MCF 10A (cell line): ENCODE data around the gene EPHB1. TPM values are rescaled to one million over a fixed set of nuclear protein-coding genes. Genes with fewer than 3 reads are reported as not detected.

ENCODE experiments used
- BruUV-seq: library from RNA; stranded (reverse); fragments of 400-500 nt; replicated peaks from 2 replicates; lab custom pipeline; 2021; lab: Mats Ljungman, UMichigan
- CTCF ChIA-PET: fragments of 300-600 bp; sonication (Branson Sonifier 250); formaldehyde crosslinking; extraction: SDS; loops from one replicate; lab custom pipeline; 2021; ENCODE audit warnings: antibody characterized with exemption, inconsistent platforms; lab: Yijun Ruan, JAX
- POLR2A ChIA-PET: fragments of 300-600, 350-650 bp; sonication (Branson Sonifier 250); formaldehyde crosslinking; extraction: SDS; loops from one replicate; lab custom pipeline; 2020; ENCODE audit warnings: antibody characterized with exemption, inconsistent platforms; lab: Yijun Ruan, JAX
- DNase-seq: peaks from one replicate; pipeline ENCODE4 v3.0.0-alpha.2; 2018; ENCODE audit not compliant: unreplicated experiment
- H3K27ac Mint-ChIP-seq: one replicate; pipeline ENCODE4 v1.8.0; 2022; ENCODE audit warnings: mild to moderate bottlenecking, low read depth, mixed read lengths; ENCODE audit not compliant: unreplicated experiment
- H3K27me3 Mint-ChIP-seq: one replicate; pipeline ENCODE4 v1.8.0; 2022; ENCODE audit warnings: mixed read lengths; ENCODE audit not compliant: insufficient read depth, unreplicated experiment
- H3K36me3 Mint-ChIP-seq: one replicate; pipeline ENCODE4 v1.8.0; 2022; ENCODE audit warnings: mild to moderate bottlenecking, moderate library complexity, mixed read lengths; ENCODE audit not compliant: insufficient read depth, unreplicated experiment
- H3K4me1 Mint-ChIP-seq: one replicate; pipeline ENCODE4 v1.8.0; 2022; ENCODE audit warnings: mixed read lengths; ENCODE audit not compliant: insufficient read depth, unreplicated experiment
- H3K4me3 Mint-ChIP-seq: one replicate; pipeline ENCODE4 v1.8.0; 2022; ENCODE audit warnings: mild to moderate bottlenecking, moderate library complexity, mixed read lengths; ENCODE audit not compliant: unreplicated experiment
- H3K9me3 Mint-ChIP-seq: one replicate; pipeline ENCODE4 v1.8.0; 2022; ENCODE audit warnings: mixed read lengths; ENCODE audit not compliant: unreplicated experiment
- intact Hi-C: fragments of 100-400 bp; cut with micrococcal nuclease; formaldehyde crosslinking; loops from 2 replicates; pipeline ENCODE4 v1.14.1; 2022
- total RNA-seq: library from RNA; stranded (reverse); gene quantifications from 2 replicates; pipeline ENCODE4 v1.2.3, GENCODE V29; 2022
- TF ChIP-seq, protein P1 (sequence below): fragments of 200-600 bp; IDR thresholded peaks from one replicate; pipeline ENCODE4 v1.8.0; 2022; ENCODE audit warnings: antibody characterized with exemption, mild to moderate bottlenecking; ENCODE audit not compliant: unreplicated experiment

Gene EPHB1
- total RNA-seq, 1 experiment from 2014 or later: not detected

DNA sequence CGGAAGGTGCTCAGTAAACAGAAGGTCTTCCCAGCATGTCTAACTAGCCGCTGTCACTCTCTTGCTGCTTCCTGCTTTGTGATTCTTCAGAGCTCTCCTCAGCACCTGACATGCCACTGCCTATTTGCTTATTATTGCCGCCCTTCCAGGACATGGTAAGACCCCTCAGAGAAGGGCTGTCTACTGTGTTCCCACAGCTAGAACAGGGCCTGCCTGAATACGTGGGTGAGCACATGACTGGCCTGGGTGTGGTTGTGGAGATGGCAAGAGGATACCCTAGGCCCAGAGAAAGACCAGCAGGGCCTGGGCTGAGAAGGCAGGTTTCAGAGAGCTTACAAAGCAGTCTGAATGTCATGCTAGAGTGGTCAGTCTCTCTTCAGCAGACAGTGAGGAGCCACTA is 2.4 kb upstream of the EPHB1 start:
- no peaks in the 10 kb centered on the region for H3K36me3 Mint-ChIP-seq
- H3K4me1 Mint-ChIP-seq: peaks cover 5% of the 10 kb centered on the region
- no peak for DNase-seq
- POLR2A ChIA-PET: no interaction called here
- intact Hi-C loops: loop anchor here (10.0 kb wide), 1 partner anchor 1252 kb away; no protein-coding TSS in a partner anchor
- TF ChIP-seq, protein P1, sequence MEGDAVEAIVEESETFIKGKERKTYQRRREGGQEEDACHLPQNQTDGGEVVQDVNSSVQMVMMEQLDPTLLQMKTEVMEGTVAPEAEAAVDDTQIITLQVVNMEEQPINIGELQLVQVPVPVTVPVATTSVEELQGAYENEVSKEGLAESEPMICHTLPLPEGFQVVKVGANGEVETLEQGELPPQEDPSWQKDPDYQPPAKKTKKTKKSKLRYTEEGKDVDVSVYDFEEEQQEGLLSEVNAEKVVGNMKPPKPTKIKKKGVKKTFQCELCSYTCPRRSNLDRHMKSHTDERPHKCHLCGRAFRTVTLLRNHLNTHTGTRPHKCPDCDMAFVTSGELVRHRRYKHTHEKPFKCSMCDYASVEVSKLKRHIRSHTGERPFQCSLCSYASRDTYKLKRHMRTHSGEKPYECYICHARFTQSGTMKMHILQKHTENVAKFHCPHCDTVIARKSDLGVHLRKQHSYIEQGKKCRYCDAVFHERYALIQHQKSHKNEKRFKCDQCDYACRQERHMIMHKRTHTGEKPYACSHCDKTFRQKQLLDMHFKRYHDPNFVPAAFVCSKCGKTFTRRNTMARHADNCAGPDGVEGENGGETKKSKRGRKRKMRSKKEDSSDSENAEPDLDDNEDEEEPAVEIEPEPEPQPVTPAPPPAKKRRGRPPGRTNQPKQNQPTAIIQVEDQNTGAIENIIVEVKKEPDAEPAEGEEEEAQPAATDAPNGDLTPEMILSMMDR: no peak
- CTCF ChIA-PET: interaction anchor here (0.6 to 3.9 kb wide), 10 partner anchors 18 to 1257 kb away, joined by 3 to 17 read pairs (median 3); no protein-coding TSS in a partner anchor
- H3K27me3 Mint-ChIP-seq: peaks cover 58% of the 10 kb centered on the region
- no peak overlapping the region for H3K4me3 Mint-ChIP-seq
- BruUV-seq: no TSS peak
- no peaks in the 10 kb centered on the region for H3K9me3 Mint-ChIP-seq
- no peak overlapping the region for H3K27ac Mint-ChIP-seq

DNA sequence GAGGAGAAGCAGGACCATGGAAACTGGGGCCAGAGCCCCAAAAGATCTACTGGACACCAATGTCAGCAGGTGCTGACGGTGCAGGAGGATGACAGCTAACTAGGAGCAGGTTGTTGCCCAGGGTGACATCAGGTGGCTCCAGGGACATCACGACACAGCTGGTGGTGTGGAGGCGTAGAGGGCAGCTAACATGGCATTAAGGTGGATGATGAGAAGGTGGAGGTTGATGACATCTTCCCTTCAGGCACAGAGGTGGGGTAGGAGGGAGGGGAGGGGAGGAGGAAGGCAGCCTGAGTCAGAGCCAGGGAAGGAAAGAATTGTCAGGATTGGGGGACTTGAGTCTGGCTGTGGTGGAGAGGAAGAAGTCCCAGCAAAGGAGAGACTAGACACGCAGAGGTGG is 1.5 kb upstream of the EPHB1 start:
- BruUV-seq: no TSS peak
- ChIA-PET POLR2A (no interaction called here), CTCF (interaction anchor here (0.6 to 3.9 kb wide), 12 partner anchors 11 to 1251 kb away, joined by 3 to 17 read pairs (median 4); no protein-coding TSS in a partner anchor)
- Mint-ChIP-seq H3K9me3 (no peaks in the 10 kb centered on the region), H3K4me3 (no peak overlapping the region), H3K27me3 (peaks cover 63% of the 10 kb centered on the region), H3K4me1 (peaks cover 5% of the 10 kb centered on the region), H3K36me3 (no peaks in the 10 kb centered on the region), H3K27ac (no peak overlapping the region)
- intact Hi-C loops: loop anchor here (10.0 kb wide), 1 partner anchor 1251 kb away; no protein-coding TSS in a partner anchor
- no peak for DNase-seq
- TF ChIP-seq, protein P1: no peak

DNA sequence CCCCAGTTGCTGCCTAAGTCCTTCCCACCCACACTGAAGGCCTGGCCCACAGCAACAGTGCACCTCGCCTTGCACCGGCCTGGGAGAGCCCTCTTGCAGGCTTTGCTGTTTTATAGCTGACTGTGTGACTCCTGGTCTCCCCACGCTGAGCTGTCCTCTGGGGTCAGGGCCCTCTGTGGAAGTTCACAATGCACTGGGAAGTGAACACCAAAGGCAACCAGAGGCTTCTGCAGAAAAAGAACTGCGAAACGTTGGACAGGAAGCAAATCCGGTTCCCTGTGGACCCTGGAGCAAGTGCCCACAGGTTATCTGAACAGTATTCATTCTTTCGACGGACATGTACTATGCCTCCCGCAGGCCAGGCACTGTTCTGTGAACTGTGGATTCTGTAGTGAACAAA is 737 bp upstream of the EPHB1 start:
- ChIA-PET CTCF (interaction anchor here (0.6 to 3.9 kb wide), 25 partner anchors 9 to 1250 kb away, joined by 3 to 17 read pairs (median 3); no protein-coding TSS in a partner anchor), POLR2A (no interaction called here)
- no peak for DNase-seq
- Mint-ChIP-seq H3K4me3 (peak overlapping the region; percentile 69), H3K36me3 (no peaks in the 10 kb centered on the region), H3K9me3 (no peaks in the 10 kb centered on the region), H3K4me1 (peaks cover 5% of the 10 kb centered on the region), H3K27ac (no peak overlapping the region), H3K27me3 (peaks cover 56% of the 10 kb centered on the region)
- no TSS peak for BruUV-seq
- TF ChIP-seq, protein P1: no peak
- intact Hi-C loops: loop anchor here (2.0 to 10.0 kb wide), 2 partner anchors 710 to 1250 kb away; no protein-coding TSS in a partner anchor

DNA sequence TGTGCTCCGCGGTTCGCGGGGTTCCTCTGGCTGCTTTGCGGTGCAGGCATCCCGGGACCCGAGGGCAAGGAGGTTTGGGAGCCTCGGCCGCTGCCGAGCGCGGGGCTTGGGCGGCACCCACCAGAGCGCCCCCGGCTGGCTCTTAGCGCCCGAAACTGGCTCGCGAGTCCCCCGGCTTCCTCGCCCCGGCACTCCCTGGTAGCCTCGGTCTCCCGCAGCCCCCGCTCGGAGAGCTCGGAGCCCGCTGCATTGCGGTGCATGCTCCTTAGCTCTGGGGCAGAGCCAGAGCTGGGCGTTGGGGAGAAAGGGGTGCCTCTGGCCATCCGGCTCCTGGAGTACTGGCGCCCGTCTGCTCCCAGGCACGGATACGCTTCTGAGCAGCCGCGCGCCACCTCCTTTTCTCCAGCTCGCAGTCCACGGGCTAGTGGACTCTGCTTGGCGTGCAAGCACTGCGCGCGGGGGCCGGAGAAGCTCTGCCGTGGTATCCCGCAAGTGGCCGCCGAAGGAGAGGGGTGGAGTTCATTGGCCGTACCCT is 753 bp downstream of the EPHB1 start:
- Mint-ChIP-seq H3K27ac (no peak overlapping the region), H3K27me3 (peaks cover 45% of the 10 kb centered on the region), H3K4me3 (peak overlapping the region; percentile 69), H3K36me3 (no peaks in the 10 kb centered on the region), H3K4me1 (peaks cover 5% of the 10 kb centered on the region), H3K9me3 (no peaks in the 10 kb centered on the region)
- no peak for DNase-seq
- BruUV-seq: no TSS peak
- intact Hi-C loops: loop anchor here (1.0 to 10.0 kb wide), 4 partner anchors 199 to 1249 kb away; no protein-coding TSS in a partner anchor
- POLR2A ChIA-PET: no interaction called here
- TF ChIP-seq, protein P1: no peak
- CTCF ChIA-PET: interaction anchor here (0.6 to 3.9 kb wide), 5 partner anchors 104 to 1642 kb away, joined by 3 to 17 read pairs (median 3); no protein-coding TSS in a partner anchor
